Stimulated activated CD4-positive, alpha-beta T cell treated with anti-CD3 and anti-CD28 coated beads, Interleukin-15, amount 100 ng/mL, for 24 hours (primary cell): ENCODE results near the gene UBR4.

Source experiments
- DNase-seq: peaks from one replicate; pipeline ENCODE4 v3.0.0-alpha.2; 2020

UBR4 gene

GRCh38 chr1:19032701-19033514, 177.2 kb downstream of the UBR4 start:
- DNase-seq = no peak

GRCh38 chr1:19032413-19032695, 177.7 kb downstream of the UBR4 start:
- DNase-seq = no peak

GRCh38 chr1:19029191-19030085, 180.6 kb downstream of the UBR4 start:
- DNase-seq = no peak

- no peak for DNase-seq
These were observed 181.4 kb downstream of the UBR4 start for GRCh38 chr1:19028546-19029129.

- DNase-seq = no peak
These were observed 182.0 kb downstream of the UBR4 start for GRCh38 chr1:19028110-19028509.
